WI38 (cell line): Measurements from ENCODE around the gene INTS6L.

Experiments
- H3K4me3 ChIP-seq: 2 replicates; pipeline ENCODE4 v1.5.1; 2011; ENCODE audit warnings: low read depth, mild to moderate bottlenecking, control low read depth, low read length
- TF ChIP-seq, protein P1 (sequence below): IDR thresholded peaks from 2 replicates; pipeline ENCODE4 v1.5.1; 2012; ENCODE audit warnings: low read depth, mild to moderate bottlenecking, control low read depth, low read length

Gene INTS6L, protein sequence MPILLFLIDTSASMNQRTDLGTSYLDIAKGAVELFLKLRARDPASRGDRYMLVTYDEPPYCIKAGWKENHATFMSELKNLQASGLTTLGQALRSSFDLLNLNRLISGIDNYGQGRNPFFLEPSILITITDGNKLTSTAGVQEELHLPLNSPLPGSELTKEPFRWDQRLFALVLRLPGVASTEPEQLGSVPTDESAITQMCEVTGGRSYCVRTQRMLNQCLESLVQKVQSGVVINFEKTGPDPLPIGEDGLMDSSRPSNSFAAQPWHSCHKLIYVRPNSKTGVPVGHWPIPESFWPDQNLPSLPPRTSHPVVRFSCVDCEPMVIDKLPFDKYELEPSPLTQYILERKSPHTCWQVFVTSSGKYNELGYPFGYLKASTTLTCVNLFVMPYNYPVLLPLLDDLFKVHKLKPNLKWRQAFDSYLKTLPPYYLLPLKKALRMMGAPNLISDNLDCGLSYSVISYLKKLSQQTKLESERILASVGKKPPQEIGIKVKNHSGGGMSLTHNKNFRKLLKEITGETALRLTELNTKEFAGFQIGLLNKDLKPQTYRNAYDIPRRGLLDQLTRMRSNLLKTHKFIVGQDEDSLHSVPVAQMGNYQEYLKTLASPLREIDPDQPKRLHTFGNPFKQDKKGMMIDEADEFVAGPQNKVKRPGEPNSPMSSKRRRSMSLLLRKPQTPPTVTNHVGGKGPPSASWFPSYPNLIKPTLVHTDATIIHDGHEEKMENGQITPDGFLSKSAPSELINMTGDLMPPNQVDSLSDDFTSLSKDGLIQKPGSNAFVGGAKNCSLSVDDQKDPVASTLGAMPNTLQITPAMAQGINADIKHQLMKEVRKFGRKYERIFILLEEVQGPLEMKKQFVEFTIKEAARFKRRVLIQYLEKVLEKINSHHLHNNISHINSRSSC

DNA sequence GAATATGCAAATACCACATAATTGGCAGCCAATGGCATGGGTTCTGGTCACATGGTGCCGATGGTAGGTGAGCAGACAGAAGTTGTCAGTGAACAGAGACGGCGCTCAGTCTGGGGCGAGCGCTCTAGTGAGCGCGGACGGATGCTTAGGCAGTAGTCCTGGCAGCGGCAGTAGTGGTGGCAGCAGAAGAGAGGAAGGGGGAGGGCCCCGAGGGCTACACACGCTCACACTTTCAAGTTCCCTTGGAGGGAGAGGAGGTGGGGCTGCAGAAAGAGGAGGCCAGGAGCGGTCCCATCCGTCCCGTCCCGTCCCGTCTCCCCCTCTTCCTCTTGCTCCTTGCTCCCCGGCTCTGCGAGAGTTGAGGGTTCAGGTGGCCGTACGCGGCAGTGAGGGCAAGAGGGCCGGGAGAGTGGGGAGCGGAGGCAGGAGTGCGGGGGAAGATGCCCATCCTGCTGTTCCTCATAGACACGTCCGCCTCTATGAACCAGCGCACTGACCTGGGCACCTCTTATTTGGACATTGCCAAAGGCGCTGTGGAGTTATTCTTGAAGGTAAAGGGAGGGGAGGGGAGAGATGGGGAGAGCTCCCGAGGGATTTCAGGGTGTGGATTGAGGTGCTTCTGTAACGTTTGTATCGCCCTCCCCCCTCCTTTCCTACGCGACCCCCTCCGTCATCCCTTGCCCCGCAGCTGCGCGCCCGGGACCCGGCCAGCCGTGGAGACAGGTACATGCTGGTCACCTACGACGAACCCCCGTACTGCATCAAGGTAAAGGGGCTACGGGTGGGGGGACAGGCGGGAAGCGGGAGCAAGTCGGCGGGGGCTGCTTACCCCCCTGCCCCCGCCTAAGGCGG, at the start of gene INTS6L:
Gene INTS6L (plus strand): TSS at position 108 of the 852 bp plus-strand sequence. CDS start 333 bp downstream, at position 441.
- peak within 1 kb of the TSS; percentile 67 for H3K4me3 ChIP-seq
- TF ChIP-seq, protein P1, sequence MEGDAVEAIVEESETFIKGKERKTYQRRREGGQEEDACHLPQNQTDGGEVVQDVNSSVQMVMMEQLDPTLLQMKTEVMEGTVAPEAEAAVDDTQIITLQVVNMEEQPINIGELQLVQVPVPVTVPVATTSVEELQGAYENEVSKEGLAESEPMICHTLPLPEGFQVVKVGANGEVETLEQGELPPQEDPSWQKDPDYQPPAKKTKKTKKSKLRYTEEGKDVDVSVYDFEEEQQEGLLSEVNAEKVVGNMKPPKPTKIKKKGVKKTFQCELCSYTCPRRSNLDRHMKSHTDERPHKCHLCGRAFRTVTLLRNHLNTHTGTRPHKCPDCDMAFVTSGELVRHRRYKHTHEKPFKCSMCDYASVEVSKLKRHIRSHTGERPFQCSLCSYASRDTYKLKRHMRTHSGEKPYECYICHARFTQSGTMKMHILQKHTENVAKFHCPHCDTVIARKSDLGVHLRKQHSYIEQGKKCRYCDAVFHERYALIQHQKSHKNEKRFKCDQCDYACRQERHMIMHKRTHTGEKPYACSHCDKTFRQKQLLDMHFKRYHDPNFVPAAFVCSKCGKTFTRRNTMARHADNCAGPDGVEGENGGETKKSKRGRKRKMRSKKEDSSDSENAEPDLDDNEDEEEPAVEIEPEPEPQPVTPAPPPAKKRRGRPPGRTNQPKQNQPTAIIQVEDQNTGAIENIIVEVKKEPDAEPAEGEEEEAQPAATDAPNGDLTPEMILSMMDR = no peak

DNA sequence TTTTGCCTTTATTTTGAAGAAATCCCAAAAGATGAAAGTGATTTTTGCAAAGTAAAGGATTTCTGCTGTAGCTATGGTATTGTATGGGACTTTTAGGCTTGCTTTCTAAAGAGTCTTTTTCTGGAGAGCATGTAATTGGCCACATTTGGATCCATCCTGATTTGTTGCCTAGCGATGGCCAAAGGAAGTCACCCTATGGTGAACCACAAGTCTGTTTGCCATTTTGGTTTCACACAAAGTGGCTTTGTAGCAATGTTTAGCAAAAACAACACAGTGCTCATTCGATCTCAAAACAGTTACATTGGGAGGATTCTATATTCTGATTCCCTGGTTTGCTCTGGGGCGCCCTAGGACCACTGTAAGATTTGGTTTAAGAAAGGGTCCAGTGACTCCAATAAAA, 44.1 kb upstream of the INTS6L start:
- TF ChIP-seq, protein P1 = no peak
- H3K4me3 ChIP-seq = no peak overlapping the region

DNA sequence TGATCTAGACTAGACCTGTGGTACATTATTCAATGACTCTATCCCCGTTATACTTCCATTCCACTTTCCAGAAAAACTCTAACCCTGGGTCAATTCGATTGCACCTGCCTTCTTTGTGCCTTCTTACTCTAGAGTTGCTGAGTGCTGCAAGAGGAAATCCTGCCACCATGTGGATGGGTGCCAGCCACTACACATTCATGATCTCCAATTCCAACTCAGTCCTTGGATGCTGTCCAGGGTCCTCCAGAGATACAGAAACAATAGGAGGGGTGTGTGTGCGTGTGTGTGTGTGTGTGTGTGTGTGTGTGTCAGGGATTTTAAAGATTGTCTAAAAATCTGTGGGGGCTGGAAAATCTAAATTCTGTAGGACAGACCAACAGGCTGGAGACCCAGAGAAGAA, 42.9 kb upstream of the INTS6L start:
- TF ChIP-seq, protein P1 = no peak
- H3K4me3 ChIP-seq = no peak overlapping the region

DNA sequence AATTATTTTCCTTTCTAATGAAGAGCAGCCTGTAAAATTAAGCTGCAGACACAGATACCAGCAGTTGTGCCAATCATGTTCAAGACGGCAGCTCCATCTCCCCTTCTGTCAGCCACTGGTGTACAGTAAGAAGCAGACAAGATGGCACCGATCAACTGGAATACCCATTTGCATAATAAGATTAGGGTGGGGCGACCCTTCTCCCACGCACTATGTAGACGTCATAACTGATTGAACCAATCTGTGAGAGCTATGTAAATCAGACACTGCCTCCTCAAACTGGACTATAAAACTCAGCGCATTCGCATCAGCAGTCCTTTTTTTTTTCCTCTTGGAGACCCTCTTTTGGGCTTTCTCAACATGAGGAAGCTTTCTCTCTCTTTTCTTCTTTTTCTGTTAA, 40.4 kb upstream of the INTS6L start:
- no peak overlapping the region for H3K4me3 ChIP-seq
- TF ChIP-seq, protein P1 = no peak

DNA sequence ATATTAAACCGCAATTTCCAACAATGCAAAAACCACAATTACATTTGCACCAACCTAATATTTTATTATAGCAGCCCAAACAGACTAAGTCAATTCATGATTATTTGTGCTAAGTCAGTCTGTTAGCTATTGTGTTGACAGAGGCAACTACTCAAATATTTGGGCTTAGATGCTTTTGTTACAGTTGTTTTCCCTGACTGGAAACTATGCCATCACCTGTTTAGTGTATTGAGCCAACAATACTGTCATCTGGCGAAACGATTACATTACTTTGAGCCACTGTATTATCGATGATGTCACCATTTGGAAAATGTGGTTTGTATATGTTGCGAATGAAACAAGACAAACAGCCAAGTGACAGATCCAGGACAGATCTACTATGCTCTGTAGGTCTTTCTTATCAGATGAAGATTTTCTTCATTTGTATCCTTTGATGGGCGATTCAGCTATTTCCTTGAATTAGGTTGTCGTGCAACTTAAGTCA, 38.7 kb upstream of the INTS6L start:
- no peak overlapping the region for H3K4me3 ChIP-seq
- TF ChIP-seq, protein P1 = no peak

DNA sequence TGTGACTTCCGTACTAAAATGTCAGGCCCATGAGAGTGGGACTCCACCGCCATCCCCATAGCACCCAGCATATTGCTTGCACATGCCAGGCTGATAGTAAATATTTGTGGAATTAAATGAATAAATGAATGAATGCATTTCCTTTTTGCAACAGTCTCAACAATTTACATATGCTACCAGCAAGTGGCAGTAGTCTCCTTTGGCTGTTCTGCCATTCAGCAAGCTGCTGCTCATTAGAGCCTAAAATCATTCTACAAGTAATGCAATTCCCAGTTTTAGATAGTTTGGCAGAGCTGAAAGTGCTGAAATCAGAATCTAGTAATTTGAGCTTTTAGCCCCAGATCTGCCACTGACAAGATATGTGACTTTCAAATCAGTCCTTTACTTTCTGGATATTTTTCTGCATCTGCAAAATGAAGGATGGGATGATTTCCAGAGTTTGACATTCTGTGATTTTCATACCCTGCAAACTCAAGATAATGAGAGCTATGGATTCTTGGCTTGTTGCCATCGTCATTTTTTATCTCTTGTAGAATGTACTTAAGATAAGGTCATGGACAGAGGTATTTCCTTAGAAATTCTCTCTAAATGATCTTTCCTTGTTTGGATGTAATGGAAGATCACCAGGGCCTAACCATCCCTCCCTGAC, 35.7 kb upstream of the INTS6L start:
- H3K4me3 ChIP-seq = no peak overlapping the region
- TF ChIP-seq, protein P1 = peak; percentile 48; the same call in 1 of the 2 replicates
